Central memory CD8-positive, alpha-beta T cell (primary cell): ENCODE results near the gene FADS2.

Experiments
- ATAC-seq: fragments of 150-1000 bp; cut with Tn5 transposase; replicated peaks from 2 replicates; pipeline ENCODE4 v1.10.0; 2022; ENCODE audit warnings: mild to moderate bottlenecking, moderate FRiP score, moderate number of reproducible peaks; ENCODE audit not compliant: poor library complexity, severe bottlenecking; ENCODE audit errors: extremely low read depth
- DNase-seq, 2 donors: peaks; one replicate each; pipeline ENCODE4 v3.0.0; 2021; ENCODE audit warnings: low spot score in 2 of 2
- H3K27ac Mint-ChIP-seq: one replicate; pipeline ENCODE4 v1.8.0; 2022; ENCODE audit warnings: low read depth, mild to moderate bottlenecking, moderate library complexity, mixed read lengths
- H3K27me3 Mint-ChIP-seq: one replicate; pipeline ENCODE4 v1.8.0; 2022; ENCODE audit warnings: mixed read lengths
- H3K36me3 Mint-ChIP-seq: one replicate; pipeline ENCODE4 v1.8.0; 2022; ENCODE audit warnings: mild to moderate bottlenecking, moderate library complexity, mixed read lengths; ENCODE audit not compliant: insufficient read depth
- H3K4me1 Mint-ChIP-seq: one replicate; pipeline ENCODE4 v1.8.0; 2022; ENCODE audit warnings: mixed read lengths
- H3K4me3 Mint-ChIP-seq: one replicate; pipeline ENCODE4 v1.8.0; 2022; ENCODE audit warnings: mild to moderate bottlenecking, moderate library complexity, mixed read lengths
- H3K9me3 Mint-ChIP-seq: one replicate; pipeline ENCODE4 v1.8.0; 2022; ENCODE audit warnings: mixed read lengths

Gene FADS2

DNA sequence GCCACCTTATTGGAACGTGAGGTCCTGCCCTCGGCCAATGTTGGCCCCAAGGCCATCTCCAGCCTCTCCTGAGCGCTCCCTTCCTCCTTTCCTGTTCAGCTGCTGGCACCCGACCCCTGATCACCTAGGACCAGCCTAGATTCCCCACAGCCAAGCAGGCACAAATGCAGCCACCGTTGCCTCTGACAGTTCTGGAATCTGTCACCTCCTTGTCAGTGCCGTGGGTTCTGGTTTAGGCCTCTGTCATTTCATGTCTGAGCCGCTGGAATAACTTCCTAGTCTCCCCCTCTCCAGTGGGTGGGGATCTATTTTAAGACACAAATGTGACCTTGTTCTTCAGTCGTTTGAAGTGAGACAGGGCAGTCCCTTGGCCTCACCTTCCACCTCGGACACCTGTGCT is 33.5 kb downstream of the FADS2 start:
- Mint-ChIP-seq H3K4me1 (no peaks in the 10 kb centered on the region), H3K36me3 (peaks cover 3% of the 10 kb centered on the region), H3K27me3 (no peaks in the 10 kb centered on the region), H3K9me3 (no peaks in the 10 kb centered on the region), H3K4me3 (no peak overlapping the region), H3K27ac (no peak overlapping the region)
- ATAC-seq: no peak
- no peak for DNase-seq

- no peak for DNase-seq
- H3K27me3 Mint-ChIP-seq: no peaks in the 10 kb centered on the region
- H3K36me3 Mint-ChIP-seq: peaks cover 3% of the 10 kb centered on the region
- no peak for ATAC-seq
- H3K4me1 Mint-ChIP-seq: no peaks in the 10 kb centered on the region
- no peaks in the 10 kb centered on the region for H3K9me3 Mint-ChIP-seq
- no peak overlapping the region for H3K4me3 Mint-ChIP-seq
- no peak overlapping the region for H3K27ac Mint-ChIP-seq
Measured at GRCh38 chr11:61862714-61863547, 34.8 kb downstream of the FADS2 start.

- Mint-ChIP-seq H3K9me3 (no peaks in the 10 kb centered on the region), H3K27ac (no peak overlapping the region), H3K4me3 (no peak overlapping the region), H3K36me3 (peaks cover 4% of the 10 kb centered on the region), H3K27me3 (no peaks in the 10 kb centered on the region), H3K4me1 (no peaks in the 10 kb centered on the region)
- ATAC-seq: no peak
- no peak for DNase-seq
Measured at GRCh38 chr11:61863548-61864081, 35.5 kb downstream of the FADS2 start.

DNA sequence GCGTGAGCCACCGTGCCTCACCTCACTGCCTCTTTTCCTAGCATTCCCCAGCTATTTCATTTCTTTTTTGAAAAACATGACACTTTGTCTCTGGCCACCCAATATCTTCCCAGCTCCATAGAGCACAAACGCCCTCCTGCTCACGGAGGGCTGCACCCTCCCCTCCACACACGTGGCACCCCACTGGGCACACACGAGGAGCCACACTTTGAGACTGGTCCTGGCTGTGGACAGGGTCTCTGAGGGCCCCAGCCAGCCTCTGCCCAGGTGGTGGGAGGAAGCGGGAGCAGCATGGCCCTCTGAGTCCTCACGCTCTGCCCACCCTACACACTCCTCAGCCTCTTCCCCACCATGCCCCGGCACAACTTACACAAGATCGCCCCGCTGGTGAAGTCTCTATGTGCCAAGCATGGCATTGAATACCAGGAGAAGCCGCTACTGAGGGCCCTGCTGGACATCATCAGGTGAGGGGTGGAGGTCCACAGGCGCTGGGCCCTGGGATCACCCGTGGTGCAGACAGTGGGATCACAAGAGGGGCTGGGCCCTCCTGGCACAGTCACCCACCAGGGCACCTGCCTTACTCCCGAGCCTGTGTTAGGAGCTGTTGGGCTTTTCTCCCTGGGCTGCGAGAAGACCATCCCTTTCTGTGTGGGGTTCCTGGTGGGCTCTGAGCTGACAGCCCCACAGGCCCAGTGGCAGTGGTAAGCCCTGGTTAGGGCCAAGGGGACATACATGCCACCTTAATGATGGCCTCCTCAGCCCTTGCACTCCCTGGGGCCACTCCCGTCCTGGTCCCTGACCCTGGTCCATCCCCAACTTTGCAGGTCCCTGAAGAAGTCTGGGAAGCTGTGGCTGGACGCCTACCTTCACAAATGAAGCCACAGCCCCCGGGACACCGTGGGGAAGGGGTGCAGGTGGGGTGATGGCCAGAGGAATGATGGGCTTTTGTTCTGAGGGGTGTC is 37.0 kb downstream of the FADS2 start:
- no peaks in the 10 kb centered on the region for H3K9me3 Mint-ChIP-seq
- H3K4me3 Mint-ChIP-seq: no peak overlapping the region
- H3K27ac Mint-ChIP-seq: peak overlapping the region; percentile 65
- peaks cover 7% of the 10 kb centered on the region for H3K27me3 Mint-ChIP-seq
- DNase-seq: no peak
- no peak for ATAC-seq
- peaks cover 4% of the 10 kb centered on the region for H3K36me3 Mint-ChIP-seq
- H3K4me1 Mint-ChIP-seq: no peaks in the 10 kb centered on the region

- Mint-ChIP-seq H3K27me3 (peaks cover 17% of the 10 kb centered on the region), H3K9me3 (no peaks in the 10 kb centered on the region), H3K27ac (peak overlapping the region; percentile 65), H3K36me3 (peaks cover 3% of the 10 kb centered on the region), H3K4me3 (no peak overlapping the region), H3K4me1 (peaks cover 8% of the 10 kb centered on the region)
- no peak for DNase-seq
- no peak for ATAC-seq
Measured at GRCh38 chr11:61866231-61866957, 38.3 kb downstream of the FADS2 start.

DNA sequence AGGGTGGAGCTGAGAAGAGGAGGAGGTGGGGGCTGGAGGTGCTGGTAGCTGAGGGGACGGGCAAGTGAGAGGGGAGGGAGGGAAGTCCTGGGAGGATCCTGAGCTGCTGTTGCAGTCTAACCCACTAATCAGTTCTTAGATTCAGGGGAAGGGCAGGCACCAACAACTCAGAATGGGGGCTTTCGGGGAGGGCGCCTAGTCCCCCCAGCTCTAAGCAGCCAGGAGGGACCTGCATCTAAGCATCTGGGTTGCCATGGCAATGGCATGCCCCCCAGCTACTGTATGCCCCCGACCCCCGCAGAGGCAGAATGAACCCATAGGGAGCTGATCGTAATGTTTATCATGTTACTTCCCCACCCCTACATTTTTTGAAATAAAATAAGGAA is 38.9 kb downstream of the FADS2 start:
- H3K9me3 Mint-ChIP-seq: no peaks in the 10 kb centered on the region
- ATAC-seq: no peak

DNA sequence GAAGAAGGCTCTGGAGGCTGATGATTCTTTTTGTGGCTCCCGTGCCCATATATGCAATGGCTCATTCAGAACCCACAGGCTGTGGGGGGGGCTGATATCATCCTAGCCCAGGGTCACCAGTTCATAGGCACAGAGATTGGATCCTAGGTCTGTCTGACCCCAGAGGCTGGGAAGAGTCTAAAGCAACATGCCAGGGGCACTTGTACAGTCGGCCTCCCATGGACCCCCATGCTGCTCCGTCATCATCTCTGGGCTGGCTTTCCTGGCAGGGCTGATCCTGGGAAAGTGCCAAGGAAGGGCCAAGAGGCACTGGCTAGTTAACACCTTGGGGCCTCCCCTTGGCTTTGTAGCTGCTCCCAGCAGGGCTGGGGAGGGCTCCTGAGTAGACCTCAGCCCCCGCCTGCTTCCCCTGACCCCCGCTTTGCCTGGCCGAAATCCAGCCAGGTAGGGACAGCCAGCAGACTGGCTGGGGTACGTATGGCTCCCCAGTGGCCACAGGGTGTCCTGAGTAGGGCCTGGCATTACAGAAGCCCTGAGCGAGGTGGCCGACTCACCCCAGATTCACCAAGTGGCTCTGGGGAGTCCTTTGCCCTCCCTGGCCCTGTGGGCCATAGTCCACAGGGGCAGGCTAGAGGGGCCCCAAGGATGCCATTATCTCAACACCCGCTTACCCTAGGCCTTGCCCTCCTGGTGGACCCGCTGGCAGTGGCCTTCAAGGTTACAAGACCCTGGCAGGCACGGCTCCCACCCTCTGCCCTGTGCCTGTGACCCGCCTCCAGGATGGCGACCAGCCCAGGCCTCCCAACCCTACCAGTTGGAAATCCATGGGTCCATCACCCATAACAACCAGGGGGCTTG is 40.7 kb downstream of the FADS2 start:
- Mint-ChIP-seq H3K9me3 (no peaks in the 10 kb centered on the region), H3K4me3 (no peak overlapping the region), H3K4me1 (peaks cover 9% of the 10 kb centered on the region), H3K36me3 (peaks cover 3% of the 10 kb centered on the region), H3K27me3 (peaks cover 17% of the 10 kb centered on the region), H3K27ac (no peak overlapping the region)
- DNase-seq (no peak), ATAC-seq (no peak)

More for the DNA sequence above, 38.9 kb downstream of the FADS2 start:
- H3K27me3 Mint-ChIP-seq: peaks cover 17% of the 10 kb centered on the region
- no peak for DNase-seq
- no peak overlapping the region for H3K27ac Mint-ChIP-seq
- peaks cover 9% of the 10 kb centered on the region for H3K4me1 Mint-ChIP-seq
- peaks cover 3% of the 10 kb centered on the region for H3K36me3 Mint-ChIP-seq
- H3K4me3 Mint-ChIP-seq: no peak overlapping the region

DNA sequence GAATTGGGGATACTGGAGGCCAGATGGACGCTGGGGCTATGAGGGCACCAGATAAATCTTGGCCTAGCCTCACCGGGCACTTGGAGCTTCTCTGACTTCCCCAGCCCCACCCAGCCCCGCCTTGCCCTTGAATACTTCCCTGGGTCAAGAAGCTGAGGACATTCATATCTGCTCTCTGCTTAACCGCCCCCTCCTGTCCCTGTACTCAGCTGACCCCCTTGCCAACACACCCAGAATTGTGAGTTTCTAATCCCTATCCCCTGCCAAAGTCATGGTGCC is 41.3 kb downstream of the FADS2 start:
- Mint-ChIP-seq H3K4me1 (peaks cover 9% of the 10 kb centered on the region), H3K9me3 (no peaks in the 10 kb centered on the region), H3K27ac (no peak overlapping the region), H3K36me3 (peaks cover 4% of the 10 kb centered on the region), H3K27me3 (peaks cover 17% of the 10 kb centered on the region), H3K4me3 (no peak overlapping the region)
- DNase-seq: no peak
- no peak for ATAC-seq

GRCh38 chr11:61869708-61870451 is 41.8 kb downstream of the FADS2 start:
- no peak for ATAC-seq
- no peak overlapping the region for H3K27ac Mint-ChIP-seq

DNA sequence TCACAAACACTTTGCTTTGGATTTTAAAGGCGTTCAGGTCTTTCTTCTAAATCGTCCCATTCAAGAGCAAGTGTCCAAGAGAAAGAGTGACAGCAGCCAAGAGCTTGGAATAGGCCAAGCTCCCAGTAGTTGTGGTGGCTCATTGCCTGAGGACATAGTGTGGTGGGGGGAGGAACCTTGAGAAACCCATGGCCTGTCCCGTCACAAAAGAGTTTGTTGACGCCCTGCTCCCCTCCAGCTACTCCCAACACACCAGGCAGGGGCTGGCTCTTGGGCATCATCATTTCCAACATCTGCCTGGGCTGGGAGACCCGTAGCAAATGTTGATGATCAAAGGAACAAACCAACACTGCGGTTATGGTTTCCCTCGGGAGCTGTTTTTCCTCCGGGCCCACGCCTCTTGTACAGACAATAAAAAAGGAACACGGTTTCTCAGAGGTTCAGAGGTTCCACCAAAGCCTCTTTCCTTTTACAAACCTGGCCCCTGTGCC is 42.5 kb downstream of the FADS2 start:
- peaks cover 17% of the 10 kb centered on the region for H3K27me3 Mint-ChIP-seq
- DNase-seq (no peak), ATAC-seq (no peak)
- no peak overlapping the region for H3K4me3 Mint-ChIP-seq
- H3K4me1 Mint-ChIP-seq: peaks cover 9% of the 10 kb centered on the region
- H3K27ac Mint-ChIP-seq: peak overlapping the region; percentile 74
- peaks cover 4% of the 10 kb centered on the region for H3K36me3 Mint-ChIP-seq
- no peaks in the 10 kb centered on the region for H3K9me3 Mint-ChIP-seq

More at GRCh38 chr11:61869708-61870451, 41.8 kb downstream of the FADS2 start:
- DNase-seq: no peak
- Mint-ChIP-seq H3K27me3 (peaks cover 17% of the 10 kb centered on the region), H3K4me3 (no peak overlapping the region), H3K9me3 (no peaks in the 10 kb centered on the region), H3K36me3 (peaks cover 4% of the 10 kb centered on the region), H3K4me1 (peaks cover 9% of the 10 kb centered on the region)

DNA sequence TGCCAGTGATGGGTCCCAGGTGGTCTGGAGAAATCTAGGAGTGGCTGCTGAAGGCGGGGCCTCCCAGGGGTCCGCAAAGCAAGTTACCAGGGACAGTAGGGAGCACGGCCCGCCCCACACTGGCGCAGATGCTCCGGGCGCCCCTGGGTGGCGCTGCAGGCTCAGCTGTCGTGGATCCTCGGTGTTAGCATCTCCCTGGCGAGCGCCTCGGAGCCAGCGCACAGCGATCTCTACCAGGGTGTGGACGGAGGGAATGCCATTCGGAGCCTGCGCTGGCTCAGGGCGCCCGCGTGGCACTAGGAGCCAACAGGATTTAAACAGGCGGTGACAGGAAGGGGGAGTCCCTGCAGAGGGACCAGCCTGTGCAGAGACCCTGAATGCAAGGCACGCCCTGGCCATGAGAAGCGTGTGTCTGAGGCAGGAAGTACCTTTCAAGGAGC is 43.1 kb downstream of the FADS2 start:
- Mint-ChIP-seq H3K27ac (peak overlapping the region; percentile 74), H3K36me3 (peaks cover 3% of the 10 kb centered on the region), H3K4me3 (peak overlapping the region; percentile 52), H3K27me3 (peaks cover 17% of the 10 kb centered on the region), H3K4me1 (peaks cover 9% of the 10 kb centered on the region), H3K9me3 (no peaks in the 10 kb centered on the region)
- ATAC-seq: peak; percentile 88
- DNase-seq: peak; percentile 40 to 54
